Activated T-cell treated with anti-CD3 and anti-CD28 coated beads for 1 hour (primary cell): ENCODE data around the gene PDZRN3.

ENCODE experiments used
- DNase-seq: peaks from one replicate; pipeline ENCODE4 v3.0.0-alpha.2; 2020; ENCODE audit warnings: low read depth

The PDZRN3 gene

DNA sequence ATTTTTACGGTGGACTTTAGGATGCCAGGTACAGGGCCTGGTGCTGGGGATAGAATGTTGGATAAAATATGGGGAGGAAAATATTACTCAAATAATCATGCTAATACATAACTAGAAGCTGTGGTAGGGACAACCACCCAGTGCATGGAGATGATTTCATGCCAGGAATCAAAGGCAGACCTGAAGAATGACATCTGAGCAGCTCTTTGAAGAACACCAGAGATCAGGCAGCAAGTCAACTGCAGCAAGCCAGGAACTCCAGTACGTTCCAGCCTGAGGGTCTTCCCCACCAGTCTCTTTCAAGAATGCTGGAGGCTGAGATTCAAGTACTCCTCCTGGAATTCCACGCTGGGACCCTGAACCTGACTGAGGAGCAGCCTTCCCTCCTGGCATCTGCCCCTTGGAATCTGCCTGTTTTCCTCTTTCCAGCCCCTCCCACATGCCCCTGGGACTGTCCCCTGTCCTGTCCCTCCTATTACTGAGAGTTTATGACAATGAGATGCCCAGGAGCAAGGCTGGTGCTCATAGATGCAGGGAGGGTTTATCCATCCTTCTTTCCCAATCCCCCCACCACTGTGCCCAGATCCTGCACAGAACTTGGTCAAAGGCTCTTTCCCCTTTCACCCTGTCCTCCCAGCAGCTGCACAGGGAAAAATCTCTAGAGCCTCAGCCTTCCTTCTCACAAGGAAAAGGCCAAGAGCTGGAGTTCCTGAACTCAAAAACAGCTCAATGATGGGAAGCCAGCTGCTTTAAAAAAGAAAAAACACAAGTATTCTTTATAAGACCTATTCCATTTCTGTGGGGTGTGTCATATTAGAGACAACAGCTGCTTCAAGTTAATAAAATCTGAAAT lies 68.0 kb downstream of the PDZRN3 start:
- DNase-seq, result no peak

DNA sequence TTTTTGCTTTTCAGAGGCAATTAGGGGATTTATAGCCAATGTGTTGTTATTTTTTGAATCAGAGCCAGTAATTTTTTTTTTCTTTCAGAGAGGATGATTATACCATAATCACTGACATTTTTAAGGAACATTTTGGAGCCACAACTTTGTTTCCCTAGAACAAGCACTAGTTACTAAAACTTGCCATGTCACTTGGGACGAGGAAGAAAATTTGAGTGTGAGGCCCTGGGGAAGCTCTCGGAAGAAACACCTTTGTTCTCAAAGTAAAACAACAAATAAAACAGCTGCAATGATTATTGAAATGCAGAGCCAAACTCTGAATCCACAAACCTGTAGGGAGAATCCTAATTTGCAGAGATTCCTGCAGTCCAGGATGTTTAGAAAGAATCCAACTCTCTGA lies 69.7 kb downstream of the PDZRN3 start:
- no peak for DNase-seq

DNA sequence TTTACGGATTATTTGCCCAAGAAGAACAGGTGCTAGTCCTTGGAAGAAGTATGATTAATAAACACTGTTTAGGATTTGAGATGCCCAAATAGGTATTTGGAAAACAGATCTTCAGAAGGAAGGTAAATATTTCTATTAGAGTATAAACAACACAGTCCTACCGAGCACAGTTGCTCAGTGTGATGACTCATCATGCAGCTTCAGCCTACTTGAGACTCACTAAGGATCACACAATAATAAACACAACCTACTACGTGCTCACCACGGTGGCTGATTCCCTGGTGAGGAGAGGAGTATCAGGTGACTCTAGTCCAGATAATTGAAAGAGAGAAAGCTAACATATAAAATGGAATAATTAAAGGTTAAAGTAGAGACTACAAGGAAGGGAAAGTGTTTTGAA lies 72.0 kb downstream of the PDZRN3 start:
- DNase-seq, result no peak

DNA sequence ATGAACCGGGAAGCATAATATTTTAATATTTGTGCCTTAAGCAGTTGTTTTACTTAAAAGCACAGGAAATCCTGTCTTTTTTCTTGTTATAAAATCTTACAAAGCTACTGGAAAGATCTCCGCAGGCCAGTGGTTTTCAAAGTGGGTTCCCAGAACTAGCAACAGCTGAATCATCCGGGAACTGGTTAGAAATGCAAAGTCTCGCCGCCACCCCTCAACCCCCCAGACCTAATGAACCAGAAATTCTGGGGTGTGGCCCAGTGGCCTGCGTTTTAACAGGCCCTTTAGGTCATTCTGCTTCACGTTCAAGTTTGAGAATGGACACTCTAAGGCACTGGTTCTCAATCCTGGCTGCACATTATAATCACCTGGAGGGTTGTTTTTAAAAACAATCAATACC lies 74.7 kb downstream of the PDZRN3 start:
- no peak for DNase-seq

DNA sequence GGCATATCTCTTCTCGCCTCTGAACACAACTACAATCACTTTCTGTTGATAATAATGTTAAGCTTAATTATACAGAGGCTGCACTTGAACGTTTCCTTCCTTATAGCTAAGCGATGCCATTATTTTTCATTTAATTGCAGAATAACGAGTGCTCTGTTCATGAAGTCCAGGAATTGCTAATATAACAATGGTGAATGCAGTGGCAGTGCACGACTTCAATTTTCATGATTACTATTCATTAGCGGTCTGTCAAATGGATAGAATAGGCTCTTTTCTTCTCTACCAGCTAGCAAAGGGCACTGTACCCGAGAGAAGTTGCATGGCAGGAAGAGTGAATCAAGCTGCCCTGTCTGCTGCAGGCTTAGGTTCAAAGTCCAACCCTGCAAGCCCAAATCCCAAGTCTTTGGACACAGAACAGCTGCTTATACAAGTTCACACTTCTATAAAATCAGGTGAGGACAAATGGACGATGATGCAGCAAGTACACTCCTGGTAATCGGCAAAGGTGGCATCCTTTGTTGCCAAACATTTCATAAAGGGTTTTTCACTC lies 75.6 kb downstream of the PDZRN3 start:
- DNase-seq, result no peak

DNA sequence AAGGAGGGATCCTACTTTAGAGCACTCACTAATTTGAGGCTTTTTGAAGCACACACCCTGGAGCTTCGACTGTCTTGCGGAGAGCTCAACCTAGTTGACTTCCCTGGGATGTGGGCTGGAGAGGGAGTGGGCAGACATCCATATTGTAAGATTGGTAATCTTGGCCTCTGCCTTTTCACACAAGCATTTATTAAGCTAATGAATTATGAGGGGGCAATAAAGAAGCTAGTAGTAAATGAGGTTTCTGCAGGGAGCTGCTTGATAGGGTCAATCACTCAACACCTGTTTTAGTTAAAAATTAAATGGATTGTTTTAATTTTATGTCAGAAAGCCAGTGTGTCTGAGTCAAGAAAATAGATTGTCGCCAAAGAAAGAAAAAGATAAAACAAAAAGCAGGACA lies 76.3 kb downstream of the PDZRN3 start:
- no peak for DNase-seq

DNA sequence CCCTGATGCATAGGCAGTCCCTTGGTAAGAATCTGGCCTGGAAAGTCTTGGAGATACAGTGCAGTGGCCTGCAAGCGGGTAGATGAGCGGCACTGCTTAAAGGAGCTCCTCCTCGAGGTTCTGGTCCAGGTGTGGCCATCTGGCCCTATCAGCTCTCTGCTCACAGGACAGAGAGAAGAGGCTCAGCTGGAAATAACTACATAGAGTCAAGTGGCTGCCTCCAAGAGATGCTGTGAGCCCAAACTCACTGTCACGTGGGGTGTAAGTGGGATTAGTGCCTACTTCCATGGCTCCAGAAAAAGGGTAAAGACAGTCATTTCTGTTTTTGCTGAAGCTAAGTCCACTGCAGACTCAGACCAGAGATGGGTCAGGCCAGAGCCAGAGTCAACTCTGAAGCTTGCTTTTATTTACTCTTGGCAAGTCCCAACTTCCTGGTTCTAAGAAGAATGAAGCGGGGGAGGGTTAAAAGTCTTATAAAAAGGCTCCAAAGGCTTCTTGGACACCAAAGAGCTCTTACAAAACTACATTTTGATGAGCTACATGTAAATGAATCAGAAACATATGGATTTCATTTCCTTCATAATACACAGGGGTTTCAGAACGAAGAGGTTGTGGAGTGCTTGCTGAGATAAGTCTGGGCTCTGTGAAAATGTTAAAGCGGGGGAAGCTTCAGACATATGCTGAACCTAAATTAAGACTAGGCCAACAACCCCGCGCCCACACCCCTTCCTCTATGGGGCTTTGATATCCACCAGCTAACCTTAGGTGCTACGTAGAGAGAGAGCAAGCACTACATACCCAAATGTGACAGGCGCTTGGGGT lies 77.1 kb downstream of the PDZRN3 start:
- no peak for DNase-seq

DNA sequence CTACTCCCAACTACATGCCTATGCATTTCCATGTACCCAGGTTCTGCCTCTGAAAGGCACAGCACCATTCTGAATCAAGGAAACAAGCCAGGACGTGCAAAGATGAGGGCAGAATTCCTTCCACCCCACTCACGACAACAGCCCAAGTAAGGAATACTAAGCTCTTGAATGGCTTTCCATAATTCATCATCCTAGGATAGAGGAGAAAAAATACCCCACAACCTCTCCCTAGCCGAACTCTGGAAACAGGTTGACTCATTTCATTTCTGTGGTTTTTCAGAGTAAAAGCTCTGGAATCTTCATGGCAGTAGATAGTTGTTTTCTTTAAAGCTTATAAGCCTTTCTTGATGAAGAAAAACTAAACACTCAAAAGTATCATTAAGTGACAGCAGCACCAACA lies 77.8 kb downstream of the PDZRN3 start:
- no peak for DNase-seq

DNA sequence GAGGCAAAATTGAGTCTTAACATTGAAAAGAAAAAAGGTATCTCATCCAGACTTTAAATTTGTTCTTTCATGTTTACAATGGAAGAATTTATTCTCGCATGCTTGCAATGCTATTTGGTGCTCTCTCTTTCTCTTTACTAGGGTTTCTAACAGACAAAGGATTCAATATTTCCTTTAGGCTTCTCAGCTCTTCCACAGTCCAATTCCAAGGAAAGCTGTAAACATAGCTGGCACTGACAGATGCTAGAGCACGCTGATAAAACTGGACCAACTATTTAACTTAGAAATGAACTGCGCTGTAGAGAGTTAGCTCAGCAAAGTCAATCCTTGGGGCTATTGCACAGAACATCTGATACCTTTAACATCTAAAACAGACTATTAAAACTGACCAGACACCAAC lies 81.3 kb downstream of the PDZRN3 start:
- no peak for DNase-seq

DNA sequence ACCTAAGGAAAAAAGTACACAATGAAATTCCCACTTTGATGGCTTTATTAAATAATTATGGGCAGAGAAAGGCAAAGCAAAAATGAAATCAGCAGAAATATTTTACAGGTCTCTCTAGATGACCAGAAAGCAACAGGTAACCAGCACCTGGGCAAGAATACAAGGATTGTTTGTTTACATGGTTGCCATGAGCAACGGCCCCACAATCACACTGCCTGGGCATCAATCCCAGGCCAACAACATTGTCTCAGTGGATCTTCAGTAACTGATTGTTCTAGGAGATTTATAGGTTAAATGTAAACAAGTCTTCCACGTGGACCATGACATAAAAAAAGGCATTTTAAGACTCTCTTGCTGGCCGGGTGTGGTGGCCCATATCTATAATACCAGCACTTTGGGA lies 82.6 kb downstream of the PDZRN3 start:
- no peak for DNase-seq

DNA sequence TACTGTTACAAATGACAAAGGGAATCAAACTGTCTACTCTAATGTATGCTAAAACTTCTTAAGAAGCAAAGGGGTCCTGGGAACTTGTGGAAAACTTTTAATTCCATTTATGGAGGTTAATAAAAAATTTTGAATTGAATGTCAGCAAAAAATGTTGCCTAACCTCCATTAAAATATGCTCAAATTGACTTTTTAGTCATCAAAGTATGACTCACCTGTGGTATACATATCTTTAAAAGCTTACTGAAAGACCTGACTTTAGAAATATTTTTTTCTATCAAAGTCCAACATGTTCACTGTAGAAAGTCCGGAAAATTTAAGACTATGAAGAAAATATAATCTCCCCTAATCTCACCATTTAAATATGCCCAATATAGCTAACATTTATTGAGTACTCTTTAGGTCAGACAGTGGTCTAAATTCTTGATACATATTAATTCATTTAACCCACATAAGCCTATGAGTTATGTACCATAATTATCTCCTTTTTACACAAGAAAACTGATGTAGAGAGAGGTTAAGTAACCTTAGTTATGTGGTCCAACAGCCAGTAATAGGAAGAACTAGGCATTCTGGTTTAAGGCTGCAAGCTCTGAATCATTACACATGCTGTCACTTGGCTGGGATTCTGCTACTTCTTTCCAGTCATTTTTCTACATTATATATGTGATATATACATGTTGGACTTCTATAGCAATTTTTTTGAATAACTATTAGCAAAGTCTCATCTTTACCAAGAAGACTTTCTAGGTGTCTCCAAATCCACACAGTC lies 83.6 kb downstream of the PDZRN3 start:
- DNase-seq, result no peak

DNA sequence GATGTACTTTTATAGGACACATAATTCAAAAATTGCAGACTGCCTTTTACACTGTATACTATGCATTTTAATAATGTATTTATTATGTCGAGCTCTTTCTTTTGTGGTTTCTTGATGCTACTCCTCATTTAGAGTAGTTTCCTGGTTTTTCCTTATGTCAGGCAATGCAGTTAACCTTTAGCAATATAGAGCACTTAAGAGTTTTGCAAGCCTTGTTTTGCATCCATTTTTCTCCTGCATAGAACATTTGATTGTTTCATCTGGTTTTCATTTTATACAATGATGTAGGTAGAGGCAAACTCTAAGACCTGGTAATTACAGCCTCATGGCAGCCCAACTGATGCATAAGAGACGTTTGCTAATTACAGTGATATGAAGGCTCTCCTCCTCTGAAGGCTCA lies 86.3 kb downstream of the PDZRN3 start:
- no peak for DNase-seq

DNA sequence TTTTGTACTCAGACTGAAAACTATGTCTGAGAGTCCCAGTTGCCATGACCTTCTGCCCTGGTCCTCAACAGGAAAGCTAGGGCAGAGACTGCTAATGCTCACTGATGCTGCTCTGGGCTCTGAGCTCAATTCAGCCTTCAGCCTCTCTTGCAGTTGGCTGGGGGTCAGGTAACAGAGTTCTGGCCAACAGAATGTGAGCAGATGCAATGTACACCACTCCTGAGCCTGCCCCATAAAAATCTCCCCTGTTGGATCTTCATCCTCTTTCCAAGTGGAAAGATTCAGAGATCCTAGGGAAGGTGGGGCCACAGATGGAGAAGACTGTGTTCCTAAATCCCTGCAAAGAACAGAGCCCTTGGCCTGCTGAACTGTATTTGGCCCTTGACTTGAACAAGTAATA lies 87.8 kb downstream of the PDZRN3 start:
- DNase-seq, result no peak

DNA sequence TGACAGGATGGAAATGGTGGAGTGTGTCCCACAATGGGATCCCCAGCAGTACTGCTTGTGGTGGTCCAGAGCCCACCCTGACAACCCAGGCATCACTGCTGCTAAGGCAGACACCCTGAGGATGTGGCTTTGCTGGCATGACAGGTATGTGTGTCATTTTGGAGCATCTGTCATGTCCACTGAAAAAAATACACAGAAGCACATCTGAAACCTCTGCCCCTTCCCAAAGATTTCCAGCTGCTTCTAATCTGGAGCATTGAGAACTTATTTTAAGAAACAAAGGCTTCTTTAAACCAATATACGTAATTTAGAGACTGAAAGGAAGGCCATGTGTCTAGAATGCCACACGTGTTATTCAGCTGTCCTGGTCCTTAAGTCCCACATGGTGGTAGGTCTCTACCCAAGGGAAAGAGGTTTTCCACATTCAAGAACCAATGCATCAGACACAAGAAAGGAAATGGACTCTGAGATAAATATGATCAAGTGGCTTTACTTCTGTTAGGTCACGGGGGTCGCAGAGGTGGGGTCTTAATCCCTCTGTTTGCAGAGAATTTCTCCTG lies 88.3 kb downstream of the PDZRN3 start:
- no peak for DNase-seq

DNA sequence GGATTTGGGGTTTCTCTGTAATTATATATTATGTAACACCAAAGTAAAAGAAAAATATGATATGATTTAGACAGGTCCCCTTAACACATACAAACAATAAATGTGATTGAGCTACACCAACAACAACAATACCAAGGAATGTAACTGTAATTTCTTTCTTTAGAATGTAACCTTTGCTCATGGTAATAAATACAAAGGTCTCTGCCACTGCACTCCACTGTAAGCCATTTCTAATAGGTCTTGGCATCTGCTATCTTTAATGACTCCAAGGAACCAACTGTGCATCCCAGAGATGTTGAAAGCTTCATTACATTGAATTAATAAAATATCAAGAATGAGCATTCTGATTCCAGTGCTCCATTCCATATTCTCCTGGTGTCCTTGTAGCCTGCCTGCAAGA lies 88.8 kb downstream of the PDZRN3 start:
- no peak for DNase-seq

DNA sequence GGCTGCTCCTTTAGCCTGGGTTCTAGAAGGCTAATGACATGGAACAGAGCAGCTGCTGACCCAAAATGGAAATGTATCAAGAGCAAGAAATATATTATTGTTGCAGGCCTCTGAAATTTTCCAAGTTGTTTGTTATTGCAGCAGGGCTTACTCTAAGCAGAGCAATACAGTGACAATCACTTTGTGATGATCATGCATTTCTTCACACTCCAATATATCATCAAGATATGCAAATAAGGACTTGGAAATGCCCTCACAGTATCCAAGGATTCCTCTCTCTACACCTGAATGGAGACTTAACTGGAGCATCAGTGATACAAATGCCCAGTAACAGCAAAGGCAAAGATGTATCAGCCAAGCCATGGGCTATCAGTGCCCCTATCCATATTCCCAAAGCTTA lies 89.6 kb downstream of the PDZRN3 start:
- DNase-seq, result no peak

DNA sequence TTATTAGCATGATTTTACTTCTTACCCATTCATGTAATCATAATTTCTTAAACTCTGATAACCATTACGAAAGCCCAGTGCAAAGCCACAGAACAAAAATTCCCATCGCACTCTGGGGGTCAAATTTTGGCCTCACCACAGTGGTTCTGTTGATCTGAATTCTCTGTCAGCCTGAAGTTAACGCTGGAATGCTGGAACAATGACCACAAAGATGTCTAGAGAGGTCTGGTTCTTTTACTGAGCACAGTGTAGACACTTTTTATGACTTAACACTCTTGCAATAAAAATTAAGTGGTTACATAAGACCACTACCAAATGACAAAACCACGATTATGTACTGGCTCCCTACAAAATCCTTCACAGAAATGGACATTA lies 94.7 kb downstream of the PDZRN3 start:
- DNase-seq, result no peak

DNA sequence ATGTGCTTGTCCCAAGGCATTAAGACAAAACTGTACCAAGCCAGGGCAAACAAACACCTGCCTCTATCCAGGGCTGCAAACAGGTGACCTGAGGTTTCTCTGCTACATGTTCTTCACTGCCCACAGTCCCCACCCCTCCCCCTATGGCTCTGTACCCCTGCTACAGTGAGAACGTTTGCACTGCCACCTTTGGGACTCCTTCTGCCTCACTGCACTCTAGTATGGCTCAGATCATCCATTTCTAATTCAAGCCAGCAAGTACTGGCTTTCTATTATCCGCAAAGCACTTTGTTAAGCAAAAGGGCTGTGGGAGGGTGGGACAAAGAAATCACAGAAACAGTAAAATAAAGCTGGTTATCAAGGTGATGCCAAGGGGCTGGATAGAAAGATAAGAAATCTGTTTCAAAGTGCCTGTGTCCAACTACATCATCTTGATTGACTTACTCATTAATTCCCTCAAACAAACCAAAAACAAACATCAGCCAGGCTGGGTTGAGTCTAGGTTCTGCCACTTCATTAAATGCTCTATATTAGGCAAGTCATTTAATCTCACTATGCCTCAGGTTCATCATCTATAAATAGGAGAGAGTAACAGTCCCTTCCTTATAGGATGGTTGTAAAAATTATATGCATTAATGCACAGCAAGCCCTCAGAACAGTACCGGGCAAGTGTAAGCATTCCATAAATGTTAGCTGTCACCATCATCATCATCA lies 95.3 kb downstream of the PDZRN3 start:
- no peak for DNase-seq

DNA sequence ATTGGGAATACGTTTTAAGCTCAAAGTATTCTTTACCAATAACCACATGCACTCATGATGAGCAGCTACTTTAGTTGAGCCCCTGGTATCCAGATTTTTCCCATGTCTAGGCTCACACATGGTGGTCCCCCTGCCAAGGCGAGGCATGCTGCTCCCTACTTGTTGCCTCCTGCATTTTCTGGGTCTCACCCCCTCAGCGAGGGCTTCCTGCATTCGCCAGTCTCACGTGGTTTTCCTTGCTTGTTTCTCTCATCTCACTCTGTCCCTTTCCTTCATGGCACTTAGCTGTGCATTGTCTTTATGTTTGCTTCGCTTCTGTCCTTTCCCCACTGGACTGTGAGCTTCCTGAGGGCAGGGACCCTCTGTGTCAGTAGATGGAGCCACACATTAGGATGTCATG lies 99.2 kb downstream of the PDZRN3 start:
- no peak for DNase-seq

DNA sequence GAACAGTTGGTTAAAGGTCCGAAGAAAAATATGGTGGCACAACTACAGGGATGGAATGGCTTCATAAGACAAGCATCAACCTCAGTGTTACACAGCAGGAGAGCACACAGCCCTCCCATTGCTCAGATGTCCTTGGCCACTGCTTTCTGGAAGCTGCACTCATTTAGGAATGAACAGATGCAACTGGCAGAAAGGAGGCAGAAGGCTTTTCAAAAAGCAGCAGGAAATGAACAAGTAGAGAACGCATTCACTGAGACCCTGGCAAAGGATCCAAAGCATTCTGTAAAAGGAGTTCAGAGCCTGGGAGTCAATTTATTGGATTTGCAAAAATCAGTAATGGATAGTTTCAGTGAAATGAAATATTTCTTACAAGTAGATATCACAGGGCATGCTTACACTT lies 101.1 kb downstream of the PDZRN3 start:
- DNase-seq, result no peak

DNA sequence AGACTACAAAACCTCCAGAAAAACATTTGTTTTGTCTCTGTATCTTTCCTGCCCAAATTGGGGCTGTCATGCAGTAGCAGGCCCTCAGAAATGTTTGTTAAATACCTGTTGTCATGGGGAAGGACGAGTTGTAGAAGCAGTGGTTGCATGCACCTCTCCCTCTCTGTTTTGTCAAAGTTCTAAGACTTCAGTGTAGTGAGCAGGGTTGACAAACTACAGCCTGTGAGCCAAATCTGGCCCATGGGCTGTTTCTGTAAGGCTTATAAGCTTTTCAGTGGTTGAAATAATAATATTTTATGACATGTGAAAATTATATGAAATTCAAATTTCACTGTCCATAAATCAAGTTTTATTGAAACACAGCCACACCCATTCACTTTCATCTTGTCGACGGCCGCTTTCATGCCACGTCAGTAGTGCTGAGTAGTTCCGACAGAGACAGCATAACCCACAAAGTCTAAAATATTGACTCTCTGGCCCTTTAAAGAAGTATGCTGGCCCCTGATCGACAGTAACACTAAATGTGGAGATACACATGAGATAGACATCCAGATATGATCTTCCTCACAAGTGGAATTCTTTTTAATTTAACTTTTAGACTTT lies 102.9 kb downstream of the PDZRN3 start:
- DNase-seq, result no peak
